Measurements from ENCODE around the gene NCKAP1.

DNA sequence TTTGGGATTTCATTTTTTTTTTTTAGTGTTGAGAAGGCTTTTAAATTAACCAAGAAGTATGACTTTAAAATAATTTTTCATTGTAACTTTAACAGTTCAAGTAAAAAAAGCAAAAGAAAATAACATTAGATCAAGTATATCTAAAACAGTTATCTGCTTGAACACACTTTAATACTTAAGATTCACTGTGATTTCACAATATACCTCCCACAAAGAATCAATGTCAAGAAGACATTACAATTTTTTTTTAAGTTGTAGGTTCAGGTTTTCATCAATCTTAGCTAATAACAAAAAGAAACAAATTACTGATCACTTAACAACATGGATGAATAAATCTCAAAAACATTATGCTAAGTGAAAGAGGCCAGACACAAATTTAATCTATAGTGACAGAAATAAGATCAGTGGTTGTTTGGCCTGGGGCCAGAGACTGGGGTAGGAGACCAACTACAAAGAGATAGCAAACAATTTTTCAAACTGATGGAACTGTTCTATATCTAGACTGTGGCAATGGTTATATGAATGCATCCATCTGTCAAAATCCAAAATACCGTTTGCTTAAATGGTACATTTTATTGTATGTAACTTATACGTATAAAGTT is 97.0 kb downstream of the NCKAP1 start:
- no peak for TF ChIP-seq POLR2AphosphoS5 (IDR thresholded peaks at IDR 0.05; ENCODE audit: low read depth, low read length)
- TF ChIP-seq, protein P1, sequence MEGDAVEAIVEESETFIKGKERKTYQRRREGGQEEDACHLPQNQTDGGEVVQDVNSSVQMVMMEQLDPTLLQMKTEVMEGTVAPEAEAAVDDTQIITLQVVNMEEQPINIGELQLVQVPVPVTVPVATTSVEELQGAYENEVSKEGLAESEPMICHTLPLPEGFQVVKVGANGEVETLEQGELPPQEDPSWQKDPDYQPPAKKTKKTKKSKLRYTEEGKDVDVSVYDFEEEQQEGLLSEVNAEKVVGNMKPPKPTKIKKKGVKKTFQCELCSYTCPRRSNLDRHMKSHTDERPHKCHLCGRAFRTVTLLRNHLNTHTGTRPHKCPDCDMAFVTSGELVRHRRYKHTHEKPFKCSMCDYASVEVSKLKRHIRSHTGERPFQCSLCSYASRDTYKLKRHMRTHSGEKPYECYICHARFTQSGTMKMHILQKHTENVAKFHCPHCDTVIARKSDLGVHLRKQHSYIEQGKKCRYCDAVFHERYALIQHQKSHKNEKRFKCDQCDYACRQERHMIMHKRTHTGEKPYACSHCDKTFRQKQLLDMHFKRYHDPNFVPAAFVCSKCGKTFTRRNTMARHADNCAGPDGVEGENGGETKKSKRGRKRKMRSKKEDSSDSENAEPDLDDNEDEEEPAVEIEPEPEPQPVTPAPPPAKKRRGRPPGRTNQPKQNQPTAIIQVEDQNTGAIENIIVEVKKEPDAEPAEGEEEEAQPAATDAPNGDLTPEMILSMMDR (IDR thresholded peaks at IDR 0.05 in 2 of 3, conservative IDR thresholded peaks at IDR 0.05 in 1 of 3; ENCODE audit: borderline replicate concordance in 1 of 3, insufficient read depth in 1 of 3, low read depth in 2 of 3, low read length in 2 of 3), result no peak
- TF ChIP-seq CEBPB (IDR thresholded peaks at IDR 0.05; ENCODE audit: low read depth), result no peak
- TF ChIP-seq POLR2A (IDR thresholded peaks at IDR 0.05; ENCODE audit: borderline replicate concordance, extremely low read depth, insufficient read depth, insufficient read length), result no peak
